H1 (cell line): ENCODE data around the gene DCAF4L1. TPM values are rescaled to one million over a fixed set of nuclear protein-coding genes. Genes with fewer than 3 reads are reported as not detected.

Source experiments
- CTCF ChIA-PET: fragments of 300-600 bp; sonication (Branson Sonifier 250); formaldehyde crosslinking; loops from one replicate; lab custom pipeline; 2021; ENCODE audit not compliant: partially characterized antibody; lab: Charles Lee
- POLR2A ChIA-PET: fragments of 300-600 bp; sonication (Branson Sonifier 250); formaldehyde crosslinking; loops from one replicate; lab custom pipeline; 2021; ENCODE audit warnings: inconsistent platforms; ENCODE audit not compliant: partially characterized antibody; lab: Charles Lee
- DNase-seq, 2 experiments: peaks; one replicate each; pipeline versions ENCODE4 v3.0.0 to v3.0.0-alpha.2; 2010 to 2022; ENCODE audit warnings: low spot score in 2 of 2, low read depth in 1 of 2, mixed read lengths in 1 of 2
- FAIRE-seq: peaks from 2 replicates; lab custom pipeline; 2011; peaks lifted over from hg19 to GRCh38; lab: Jason Lieb, UNC
- H2AFZ ChIP-seq: 2 replicates; pipeline ENCODE4 v1.8.1; 2012; ENCODE audit warnings: low read length, inconsistent platforms
- H2AK5ac ChIP-seq: 2 replicates; pipeline ENCODE4 v1.6.1; 2013; ENCODE audit warnings: low read depth, low read length
- H2BK120ac ChIP-seq: replicated peaks from 2 replicates; pipeline ENCODE3; 2013; ENCODE audit warnings: low read depth, low read length, inconsistent platforms
- H2BK12ac ChIP-seq: 2 replicates; pipeline ENCODE4 v1.6.1; 2013; ENCODE audit warnings: low read depth, low read length
- H2BK15ac ChIP-seq: 2 replicates; pipeline ENCODE4 v1.6.1; 2013; ENCODE audit warnings: low read length
- H2BK20ac ChIP-seq: 2 replicates; pipeline ENCODE4 v1.6.1; 2013; ENCODE audit warnings: low read length
- H2BK5ac ChIP-seq: 2 replicates; pipeline ENCODE4 v1.6.1; 2013; ENCODE audit warnings: low read depth, low read length
- H3K14ac ChIP-seq: 2 replicates; pipeline ENCODE4 v1.6.1; 2013; ENCODE audit warnings: inconsistent platforms; ENCODE audit not compliant: insufficient read length
- H3K18ac ChIP-seq: 2 replicates; pipeline ENCODE4 v1.6.1; 2013; ENCODE audit warnings: low read length; ENCODE audit errors: extremely low read depth
- H3K23ac ChIP-seq: 2 replicates; pipeline ENCODE4 v1.6.1; 2013; ENCODE audit warnings: inconsistent platforms; ENCODE audit not compliant: insufficient read length
- H3K23me2 ChIP-seq: 2 replicates; pipeline ENCODE4 v1.6.1; 2013; ENCODE audit warnings: low read depth, low read length
- H3K27ac ChIP-seq: 2 replicates; pipeline ENCODE4 v1.6.1; 2011; ENCODE audit warnings: low read depth, low read length, inconsistent platforms
- H3K27me3 ChIP-seq, 4 experiments: replicated peaks in 1 of 4; 1 replicate in 1 of 4; 2 replicates in 3 of 4; pipeline versions ENCODE4 v1.6.1 to v1.8.1; 2011 to 2013; ENCODE audit warnings: low read length in 3 of 4, mild to moderate bottlenecking in 3 of 4, inconsistent platforms in 2 of 4, mixed read lengths in 2 of 4, moderate library complexity in 1 of 4; ENCODE audit not compliant: control insufficient read depth in 3 of 4, insufficient read depth in 3 of 4; ENCODE audit errors: extremely low read depth in 1 of 4
- H3K36me3 ChIP-seq, 4 experiments: 2 replicates each; pipeline versions ENCODE4 v1.6.1 to v1.8.1; 2011 to 2013; ENCODE audit warnings: mild to moderate bottlenecking in 4 of 4, low read length in 3 of 4, moderate library complexity in 2 of 4, control low read depth in 1 of 4, inconsistent platforms in 1 of 4; ENCODE audit not compliant: insufficient read depth in 4 of 4, control insufficient read depth in 2 of 4
- H3K4ac ChIP-seq: replicated peaks from 2 replicates; pipeline ENCODE3; 2013; ENCODE audit warnings: low read length, low read depth, mixed read lengths, inconsistent platforms; ENCODE audit not compliant: insufficient read length
- H3K4me1 ChIP-seq, 4 experiments: replicated peaks in 1 of 4; 1 replicate in 1 of 4; 2 replicates in 3 of 4; pipeline versions ENCODE4 v1.6.1 to v1.8.1; 2011 to 2013; ENCODE audit warnings: low read length in 3 of 4, inconsistent platforms in 2 of 4, mixed read lengths in 1 of 4; ENCODE audit not compliant: insufficient read depth in 4 of 4, control insufficient read depth in 3 of 4
- H3K4me2 ChIP-seq, 2 experiments: 2 replicates each; pipeline versions ENCODE4 v1.6.1 to v1.8.1; 2011 to 2013; ENCODE audit warnings: low read depth in 2 of 2, low read length in 2 of 2, control low read depth in 1 of 2, inconsistent platforms in 1 of 2, mild to moderate bottlenecking in 1 of 2; ENCODE audit not compliant: insufficient read depth in 1 of 2
- H3K4me3 ChIP-seq, 4 experiments: fragments of 200-600, 300-600 bp in 1 of 4; sonication (generic), shearing (Covaris generic), sonication (Bioruptor Twin) in 1 of 4; 2 replicates each; pipeline versions ENCODE4 v1.5.1 to v1.8.1; 2011 to 2016; ENCODE audit warnings: low read length in 4 of 4, low read depth in 3 of 4, control low read depth in 2 of 4, inconsistent platforms in 2 of 4, mild to moderate bottlenecking in 2 of 4, mixed read lengths in 1 of 4, moderate library complexity in 1 of 4; ENCODE audit not compliant: insufficient read depth in 2 of 4; ENCODE audit errors: extremely low read depth in 1 of 4
- H3K56ac ChIP-seq: replicated peaks from 2 replicates; pipeline ENCODE3; 2013; ENCODE audit warnings: low read depth, mild to moderate bottlenecking, mixed read lengths, low read length, inconsistent platforms; ENCODE audit not compliant: insufficient read length
- H3K79me1 ChIP-seq: 2 replicates; pipeline ENCODE4 v1.6.1; 2013; ENCODE audit warnings: low read depth, low read length, control low read depth
- H3K79me2 ChIP-seq, 2 experiments: 2 replicates each; pipeline versions ENCODE4 v1.6.1 to v1.8.1; 2012 to 2013; ENCODE audit warnings: low read length in 2 of 2, mild to moderate bottlenecking in 2 of 2, inconsistent platforms in 1 of 2; ENCODE audit not compliant: insufficient read depth in 2 of 2, control insufficient read depth in 1 of 2
- H3K9ac ChIP-seq, 4 experiments: replicated peaks in 1 of 4; 1 replicate in 1 of 4; 2 replicates in 3 of 4; pipeline versions ENCODE4 v1.6.1 to v1.8.1; 2011 to 2013; ENCODE audit warnings: low read depth in 3 of 4, low read length in 3 of 4, control low read depth in 2 of 4, mild to moderate bottlenecking in 2 of 4, moderate library complexity in 2 of 4, inconsistent platforms in 1 of 4; ENCODE audit errors: extremely low read depth in 1 of 4
- H3K9me3 ChIP-seq, 2 experiments: 2 replicates each; pipeline versions ENCODE4 v1.6.1 to v1.8.1; 2012 to 2013; ENCODE audit warnings: mild to moderate bottlenecking in 2 of 2, moderate library complexity in 2 of 2, control low read depth in 1 of 2, inconsistent platforms in 1 of 2, low read depth in 1 of 2, low read length in 1 of 2, mixed read lengths in 1 of 2; ENCODE audit not compliant: insufficient read depth in 2 of 2
- H4K20me1 ChIP-seq, 2 experiments: replicated peaks in 1 of 2; 2 replicates each; pipeline versions ENCODE3 to v1.8.1; 2011 to 2013; ENCODE audit warnings: inconsistent platforms in 2 of 2, low read length in 2 of 2, mild to moderate bottlenecking in 1 of 2; ENCODE audit not compliant: insufficient read depth in 2 of 2, control insufficient read depth in 1 of 2
- H4K5ac ChIP-seq: 2 replicates; pipeline ENCODE4 v1.6.1; 2013; ENCODE audit warnings: low read length, low read depth, mixed read lengths, inconsistent platforms; ENCODE audit not compliant: insufficient read length
- H4K8ac ChIP-seq: 2 replicates; pipeline ENCODE4 v1.8.0; 2013; ENCODE audit warnings: mild to moderate bottlenecking, moderate library complexity, low read length, inconsistent platforms; ENCODE audit not compliant: insufficient read depth; ENCODE audit errors: extremely low read depth
- H4K91ac ChIP-seq: replicated peaks from 2 replicates; pipeline ENCODE3; 2013; ENCODE audit warnings: low read length, mixed read lengths, inconsistent platforms; ENCODE audit not compliant: insufficient read length
- BCL11A ChIP-seq, 2 experiments: IDR thresholded peaks; one replicate each; pipeline ENCODE4 v1.6.1; 2011; ENCODE audit warnings: low read depth in 2 of 2, low read length in 2 of 2, mild to moderate bottlenecking in 2 of 2
- BRCA1 ChIP-seq: IDR thresholded peaks from 2 replicates; pipeline ENCODE4 v1.6.1; 2012; ENCODE audit warnings: low read depth, low read length, improper control_type of control experiment
- CBX5 ChIP-seq: fragments of 300-800, 300-1000 bp; sonication (generic); IDR thresholded peaks from 2 replicates; pipeline ENCODE4 v1.7.1; 2016; ENCODE audit warnings: antibody characterized with exemption, low read length, low read depth
- CHD1 ChIP-seq: IDR thresholded peaks from 2 replicates; pipeline ENCODE4 v1.6.1; 2012; ENCODE audit warnings: low read depth, low read length, improper control_type of control experiment
- EZH2 ChIP-seq: fragments of 200-600 bp; sonication (generic); IDR thresholded peaks from 2 replicates; pipeline ENCODE4 v1.7.1; 2012; ENCODE audit warnings: low read depth, mild to moderate bottlenecking, moderate library complexity, low read length, inconsistent platforms; ENCODE audit not compliant: severe bottlenecking
- FOSL1 ChIP-seq: IDR thresholded peaks from 2 replicates; pipeline ENCODE4 v1.6.1; 2011; ENCODE audit warnings: mild to moderate bottlenecking, low read depth, low read length, moderate library complexity; ENCODE audit not compliant: insufficient read depth
- JUN ChIP-seq: IDR thresholded peaks from 2 replicates; pipeline ENCODE4 v1.6.1; 2011; ENCODE audit warnings: low read depth, mild to moderate bottlenecking, improper control_type of control experiment, low read length
- JUND ChIP-seq: IDR thresholded peaks from 2 replicates; pipeline ENCODE4 v1.6.1; 2011; ENCODE audit warnings: mild to moderate bottlenecking, improper control_type of control experiment, low read length
- POU5F1 ChIP-seq: IDR thresholded peaks from 2 replicates; pipeline ENCODE4 v1.6.1; 2011; ENCODE audit warnings: low read depth, mild to moderate bottlenecking, low read length, moderate library complexity
- RAD21 ChIP-seq, 2 experiments: IDR thresholded peaks in 1 of 2; conservative IDR thresholded peaks in 1 of 2; 2 replicates each; pipeline ENCODE4 v1.6.1; 2011; ENCODE audit warnings: low read depth in 2 of 2, low read length in 2 of 2, improper control_type of control experiment in 1 of 2, inconsistent platforms in 1 of 2, mild to moderate bottlenecking in 1 of 2, moderate library complexity in 1 of 2
- RBBP5 ChIP-seq: IDR thresholded peaks from 2 replicates; pipeline ENCODE4 v1.7.1; 2012; ENCODE audit warnings: low read depth, mild to moderate bottlenecking, inconsistent platforms, low read length, moderate library complexity, borderline replicate concordance
- SIN3A ChIP-seq, 2 experiments: IDR thresholded peaks in 1 of 2; conservative IDR thresholded peaks in 1 of 2; 2 replicates each; pipeline ENCODE4 v1.6.1; 2011 to 2012; ENCODE audit warnings: low read length in 2 of 2, improper control_type of control experiment in 1 of 2, low read depth in 1 of 2, mild to moderate bottlenecking in 1 of 2
- SIX5 ChIP-seq: IDR thresholded peaks from 2 replicates; pipeline ENCODE4 v1.6.1; 2011; ENCODE audit warnings: mild to moderate bottlenecking, low read depth, low read length
- TAF7 ChIP-seq: optimal IDR thresholded peaks from 2 replicates; pipeline ENCODE3; 2011; ENCODE audit warnings: low read depth, mild to moderate bottlenecking, inconsistent platforms, low read length, moderate library complexity, borderline replicate concordance
- YY1 ChIP-seq: IDR thresholded peaks from 2 replicates; pipeline ENCODE4 v1.6.1; 2011; ENCODE audit warnings: low read depth, mild to moderate bottlenecking, low read length
- WGBS, 2 experiments: shearing (Covaris generic) in 1 of 2; methylation state at CpG; one replicate each; pipeline versions ENCODE4 v1.1.6 to v1.1.7; 2013 to 2015; ENCODE audit warnings: low lambda C conversion rate in 2 of 2, mixed read lengths in 2 of 2, inconsistent platforms in 1 of 2, low coverage in 1 of 2, missing lambda C conversion rate in 1 of 2; ENCODE audit not compliant: insufficient replicate concordance in 2 of 2, insufficient coverage in 1 of 2, insufficient read length in 1 of 2; ENCODE audit errors: extremely low coverage in 1 of 2, missing lambda C conversion rate in 1 of 2; 5-methylcytosine and 5-hydroxymethylcytosine counted together
- polyA plus RNA-seq, 7 experiments: library from polyadenylated mRNA; depleted of rRNA in 3 of 7; stranded (reverse) in 5 of 7; unstranded in 2 of 7; fragments of >200 nt in 5 of 7; fragments of 200-250 nt in 2 of 7; gene quantifications; 1 replicate in 5 of 7; 2 replicates in 1 of 7; 4 replicates in 1 of 7; pipeline versions ENCODE4 v1.2.1 to v1.2.3, GENCODE V29; 2011 to 2013; ENCODE audit warnings: missing spikeins in 2 of 7, mixed read lengths in 2 of 7
- total RNA-seq: library from RNA; stranded (reverse); fragmentation: NEBNext Ultra II Directional; extraction: Animal tissue kit (Norgen Biotek cat#: 25700); gene quantifications from 2 replicates; pipeline ENCODE4 v1.2.1, GENCODE V29; 2021

The DCAF4L1 gene
- total and polyA plus RNA-seq, 2 of the 8 experiments (the other 6 are each of a cell fraction or from before 2014, with no cell fraction given): 0.06 to 0.15 TPM

- H3K9ac ChIP-seq: no peak overlapping the region
- no peak overlapping the region for H3K14ac ChIP-seq
- no peaks in the 10 kb centered on the region for H3K9me3 ChIP-seq
- no peak overlapping the region for H2BK5ac ChIP-seq
- H2BK15ac ChIP-seq: no peak overlapping the region
- H4K91ac ChIP-seq: no peak overlapping the region
- H2AK5ac ChIP-seq: no peak overlapping the region
- H3K36me3 ChIP-seq: peaks cover 0 to 5% (median 0%) of the 10 kb centered on the region in 4 experiments; a peak in 1 of 8 replicates
- H3K4me2 ChIP-seq: no peak overlapping the region
- H2BK12ac ChIP-seq: no peak overlapping the region
- H3K23ac ChIP-seq: no peak overlapping the region
- no peak overlapping the region for H3K4me3 ChIP-seq
- CTCF ChIA-PET: interaction anchor here (1.2 kb wide), 1 partner anchor 8 kb away, joined by 3 read pairs; no protein-coding TSS in a partner anchor
- H3K23me2 ChIP-seq: no peaks in the 10 kb centered on the region
- H3K27ac ChIP-seq: no peak overlapping the region
- no peaks in the 10 kb centered on the region for H3K27me3 ChIP-seq
- H3K79me2 ChIP-seq: peaks cover 0 to 27% of the 10 kb centered on the region in 2 experiments; a peak in 2 of 4 replicates
- no peak overlapping the region for H3K56ac ChIP-seq
- H4K20me1 ChIP-seq: no peaks in the 10 kb centered on the region
- H3K18ac ChIP-seq: no peak overlapping the region
- FAIRE-seq (no peak), DNase-seq (no peak)
- H3K4ac ChIP-seq: no peak overlapping the region
- H4K5ac ChIP-seq: no peak overlapping the region
- no peak overlapping the region for H2BK120ac ChIP-seq
- WGBS, 2 experiments: 86 to 100% methylated on average over 1 to 2 of the region's 2 CpGs
- H3K4me1 ChIP-seq: no peaks in the 10 kb centered on the region
- no peaks in the 10 kb centered on the region for H3K79me1 ChIP-seq
- POLR2A ChIA-PET: no interaction called here
- no peak overlapping the region for H4K8ac ChIP-seq
- no peak overlapping the region for H2AFZ ChIP-seq
- H2BK20ac ChIP-seq: no peak overlapping the region
- TF ChIP-seq CHD1 (no peak), POU5F1 (no peak), SIX5 (no peak), BCL11A (IDR thresholded peaks at IDR 0.05; ENCODE audit: low read depth in 2 of 2, low read length in 2 of 2) (no peak), JUND (no peak), JUN (no peak), BRCA1 (no peak), SIN3A (conservative IDR thresholded peaks at IDR 0.05 in 1 of 2, IDR thresholded peaks at IDR 0.05 in 1 of 2; ENCODE audit: low read depth in 1 of 2, low read length in 2 of 2) (no peak), RBBP5 (no peak), TAF7 (no peak), RAD21 (IDR thresholded peaks at IDR 0.05 in 1 of 2, conservative IDR thresholded peaks at IDR 0.05 in 1 of 2; ENCODE audit: low read depth in 2 of 2, low read length in 2 of 2) (no peak), YY1 (no peak), FOSL1 (no peak), EZH2 (no peak), CBX5 (no peak)
These were observed 33.9 kb downstream of the DCAF4L1 start for GRCh38 chr4:42015438-42015837.
